HEK293 (cell line): ENCODE measurements around the gene DSG1.
"Not testable (repeated sequence)": the region's sequence is repeated elsewhere in the genome, so short reads cannot be mapped to it uniquely, and the experiment has no call there.

Experiments used
- CTCF ChIA-PET: fragments of 350-600 bp; formaldehyde crosslinking; extraction: SDS; loops from one replicate; lab custom pipeline; 2021; ENCODE audit warnings: antibody characterized with exemption; lab: Yijun Ruan, JAX
- POLR2A ChIA-PET: fragments of 300-600 bp; formaldehyde crosslinking; extraction: SDS; loops from one replicate; lab custom pipeline; 2020; ENCODE audit warnings: antibody characterized with exemption, inconsistent platforms; lab: Yijun Ruan, JAX
- H3K27ac ChIP-seq: fragments of 200-500 bp; sonication (Bioruptor generic); 2 replicates; pipeline ENCODE4 v1.5.1; 2014; ENCODE audit warnings: low read depth, low read length, control low read depth, inconsistent platforms; ENCODE audit errors: extremely low read depth
- H3K36me3 ChIP-seq, 2 experiments: fragments of 200-500 bp in 1 of 2; sonication (Bioruptor generic) in 1 of 2; 1 replicate in 1 of 2; 2 replicates in 1 of 2; pipeline ENCODE4 v1.5.1; 2014 to 2017; ENCODE audit warnings: inconsistent platforms in 2 of 2, low read length in 2 of 2; ENCODE audit not compliant: control insufficient read depth in 2 of 2, insufficient read depth in 1 of 2
- H3K4me1 ChIP-seq: fragments of 200-500 bp; sonication (Bioruptor generic); 2 replicates; pipeline ENCODE4 v1.5.1; 2014; ENCODE audit warnings: mild to moderate bottlenecking, low read length, inconsistent platforms; ENCODE audit not compliant: control insufficient read depth, insufficient read depth
- H3K4me3 ChIP-seq: 2 replicates; pipeline ENCODE4 v1.5.1; 2011; ENCODE audit warnings: low read depth, mild to moderate bottlenecking, control low read depth, low read length, moderate library complexity
- H3K9me3 ChIP-seq: fragments of 200-500 bp; sonication (Bioruptor generic); 2 replicates; pipeline ENCODE4 v1.5.1; 2014; ENCODE audit warnings: low read depth, low read length, inconsistent platforms; ENCODE audit not compliant: control insufficient read depth, insufficient read depth
- FEZF1 ChIP-seq: fragments of 450-650 bp; formaldehyde crosslinking; IDR thresholded peaks from 2 replicates; pipeline ENCODE4 v1.5.1; 2016; ENCODE audit warnings: missing biosample characterization, missing genetic modification characterization
- PRDM1 ChIP-seq: fragments of 450-650 bp; formaldehyde crosslinking; IDR thresholded peaks from 2 replicates; pipeline ENCODE4; 2016; ENCODE audit warnings: missing biosample characterization, missing genetic modification characterization
- PRDM6 ChIP-seq: fragments of 450-650 bp; formaldehyde crosslinking; IDR thresholded peaks from 2 replicates; pipeline ENCODE4 v1.5.1; 2017; ENCODE audit warnings: missing biosample characterization, missing genetic modification characterization
- REPIN1 ChIP-seq: fragments of 450-650 bp; formaldehyde crosslinking; IDR thresholded peaks from 2 replicates; pipeline ENCODE4 v1.5.1; 2017; ENCODE audit warnings: missing biosample characterization, missing genetic modification characterization, low read depth
- SETDB1 ChIP-seq: IDR thresholded peaks from one replicate; pipeline ENCODE4 v1.6.1; 2017; ENCODE audit warnings: mild to moderate bottlenecking, low read length, moderate library complexity, mixed read lengths; ENCODE audit not compliant: insufficient read length
- TCF7L2 ChIP-seq: IDR thresholded peaks from 2 replicates; pipeline ENCODE4 v1.6.1; 2011; ENCODE audit warnings: low read depth, mild to moderate bottlenecking, inconsistent platforms, low read length, moderate library complexity, borderline replicate concordance
- TRIM28 ChIP-seq: IDR thresholded peaks from 2 replicates; pipeline ENCODE4 v1.6.1; 2011; ENCODE audit warnings: low read length, control low read depth, borderline replicate concordance
- ZBTB44 ChIP-seq: fragments of 450-650 bp; IDR thresholded peaks from 2 replicates; pipeline ENCODE4 v1.5.1; 2018; ENCODE audit warnings: missing biosample characterization, mild to moderate bottlenecking, missing genetic modification characterization
- ZNF140 ChIP-seq: fragments of 450-650 bp; formaldehyde crosslinking; IDR thresholded peaks from 2 replicates; pipeline ENCODE4 v1.5.1; 2016; ENCODE audit warnings: missing biosample characterization, missing genetic modification characterization
- ZNF148 ChIP-seq: fragments of 450-650 bp; formaldehyde crosslinking; IDR thresholded peaks from 2 replicates; pipeline ENCODE4 v1.5.0; 2017; ENCODE audit warnings: missing biosample characterization, missing genetic modification characterization, borderline replicate concordance
- ZNF157 ChIP-seq: fragments of 450-650 bp; formaldehyde crosslinking; IDR thresholded peaks from 2 replicates; pipeline ENCODE4 v1.5.1; 2016; ENCODE audit warnings: missing biosample characterization, missing genetic modification characterization
- ZNF16 ChIP-seq: fragments of 450-650 bp; formaldehyde crosslinking; IDR thresholded peaks from 2 replicates; pipeline ENCODE4 v1.5.1; 2016; ENCODE audit warnings: low read depth, missing biosample characterization, missing genetic modification characterization
- ZNF19 ChIP-seq: fragments of 450-650 bp; formaldehyde crosslinking; IDR thresholded peaks from 2 replicates; pipeline ENCODE4; 2016; ENCODE audit warnings: missing biosample characterization, missing genetic modification characterization, low read depth
- ZNF202 ChIP-seq: fragments of 450-650 bp; formaldehyde crosslinking; IDR thresholded peaks from 2 replicates; pipeline ENCODE4 v1.5.1; 2016; ENCODE audit warnings: missing biosample characterization, missing genetic modification characterization, borderline replicate concordance
- ZNF211 ChIP-seq: fragments of 450-650 bp; formaldehyde crosslinking; IDR thresholded peaks from 2 replicates; pipeline ENCODE4 v1.5.1; 2016; ENCODE audit warnings: low read depth, missing biosample characterization, missing genetic modification characterization
- ZNF433 ChIP-seq: fragments of 450-650 bp; formaldehyde crosslinking; IDR thresholded peaks from 2 replicates; pipeline ENCODE4 v1.5.1; 2016; ENCODE audit warnings: missing biosample characterization, missing genetic modification characterization, low read depth
- ZNF510 ChIP-seq: fragments of 450-650 bp; formaldehyde crosslinking; IDR thresholded peaks from 2 replicates; pipeline ENCODE4 v1.5.1; 2018; ENCODE audit warnings: mild to moderate bottlenecking, missing genetic modification characterization, missing biosample characterization; ENCODE audit not compliant: insufficient replicate concordance
- ZNF514 ChIP-seq: fragments of 450-650 bp; formaldehyde crosslinking; IDR thresholded peaks from 2 replicates; pipeline ENCODE4 v1.5.1; 2016; ENCODE audit warnings: missing biosample characterization, missing genetic modification characterization
- ZNF529 ChIP-seq: fragments of 450-650 bp; formaldehyde crosslinking; IDR thresholded peaks from 2 replicates; pipeline ENCODE4 v1.5.1; 2017; ENCODE audit warnings: missing genetic modification characterization, missing biosample characterization; ENCODE audit not compliant: insufficient replicate concordance
- ZNF580 ChIP-seq: fragments of 450-650 bp; formaldehyde crosslinking; IDR thresholded peaks from 2 replicates; pipeline ENCODE4 v1.5.1; 2016; ENCODE audit warnings: missing biosample characterization, missing genetic modification characterization
- ZNF626 ChIP-seq: fragments of 450-650 bp; sonication (Bioruptor Pico); formaldehyde crosslinking; IDR thresholded peaks from 2 replicates; pipeline ENCODE4 v1.5.1; 2018; ENCODE audit warnings: missing biosample characterization, missing genetic modification characterization, inconsistent platforms

Gene DSG1

GRCh38 chr18:31281437-31281836, 36.5 kb upstream of the DSG1 start (continued):
- TF ChIP-seq PRDM6 (tag by site-specific recombination): no peak
- no peak for TF ChIP-seq ZNF16 (tag by site-specific recombination)

GRCh38 chr18:31289446-31289845, 28.5 kb upstream of the DSG1 start:
- POLR2A ChIA-PET, H3K9me3 ChIP-seq, CTCF ChIA-PET, H3K4me3 ChIP-seq, H3K4me1 ChIP-seq, H3K27ac ChIP-seq, H3K36me3 ChIP-seq: not testable (repeated sequence)

GRCh38 chr18:31291688-31292087, 26.3 kb upstream of the DSG1 start:
- ChIA-PET POLR2A (no interaction called here), CTCF (interaction anchor here (0.6 to 0.7 kb wide), 2 partner anchors 221 to 235 kb away, joined by 3 to 7 read pairs; no protein-coding TSS in a partner anchor)
- Histone ChIP-seq H3K4me1 (no peaks in the 10 kb centered on the region), H3K4me3 (no peak overlapping the region), H3K36me3 (no peaks in the 10 kb centered on the region), H3K27ac (no peak overlapping the region), H3K9me3 (no peaks in the 10 kb centered on the region)
- TF ChIP-seq ZNF19 (tag by site-specific recombination) (no peak), SETDB1 (peak; percentile 97), TRIM28 (peak; percentile 77; the same call in 1 of the 2 replicates), ZNF140 (tag by site-specific recombination) (no peak), ZNF529 (tag by site-specific recombination) (peak; percentile 69)

GRCh38 chr18:31294199-31294747, 23.7 kb upstream of the DSG1 start:
- ChIA-PET POLR2A (no interaction called here), CTCF (no interaction called here)
- Histone ChIP-seq H3K4me1 (no peaks in the 10 kb centered on the region), H3K9me3 (no peaks in the 10 kb centered on the region), H3K27ac (no peak overlapping the region), H3K36me3 (no peaks in the 10 kb centered on the region), H3K4me3 (no peak overlapping the region)
- TF ChIP-seq FEZF1 (no peak), PRDM1 (tag by site-specific recombination) (peak; percentile 90)

GRCh38 chr18:31297248-31297647, 20.7 kb upstream of the DSG1 start:
- H3K9me3 ChIP-seq: no peaks in the 10 kb centered on the region
- no peaks in the 10 kb centered on the region for H3K36me3 ChIP-seq
- ChIA-PET CTCF (interaction anchor here (1.7 kb wide), 1 partner anchor 15 kb away, joined by 3 read pairs; no protein-coding TSS in a partner anchor), POLR2A (interaction anchor here (0.6 kb wide), 1 partner anchor 72 kb away, joined by 5 read pairs; no protein-coding TSS in a partner anchor)
- H3K4me3 ChIP-seq: no peak overlapping the region
- no peaks in the 10 kb centered on the region for H3K4me1 ChIP-seq
- H3K27ac ChIP-seq: no peak overlapping the region
- no peak for TF ChIP-seq ZNF510 (tag by site-specific recombination)
- TF ChIP-seq ZNF148 (tag by site-specific recombination): no peak
- TF ChIP-seq ZNF157: no peak
- no peak for TF ChIP-seq ZNF211 (tag by site-specific recombination)
- TF ChIP-seq ZNF580 (tag by site-specific recombination): no peak
- no peak for TF ChIP-seq ZBTB44 (tag by site-specific recombination)
- TF ChIP-seq REPIN1 (tag by site-specific recombination): no peak
- TF ChIP-seq ZNF514: no peak
- TF ChIP-seq ZNF433 (tag by site-specific recombination): no peak
- TF ChIP-seq TCF7L2: no peak
- TF ChIP-seq ZNF626 (tag by site-specific recombination): no peak
- TF ChIP-seq ZNF202: no peak
